H1 (cell line): ENCODE results near the gene WDR27. TPM values are rescaled to one million over a fixed set of nuclear protein-coding genes. Genes with fewer than 3 reads are reported as not detected.

Source experiments
- CTCF ChIA-PET: fragments of 300-600 bp; sonication (Branson Sonifier 250); formaldehyde crosslinking; loops from one replicate; lab custom pipeline; 2021; ENCODE audit not compliant: partially characterized antibody; lab: Charles Lee
- POLR2A ChIA-PET: fragments of 300-600 bp; sonication (Branson Sonifier 250); formaldehyde crosslinking; loops from one replicate; lab custom pipeline; 2021; ENCODE audit warnings: inconsistent platforms; ENCODE audit not compliant: partially characterized antibody; lab: Charles Lee
- DNase-seq, 2 experiments: peaks; one replicate each; pipeline versions ENCODE4 v3.0.0 to v3.0.0-alpha.2; 2010 to 2022; ENCODE audit warnings: low spot score in 2 of 2, low read depth in 1 of 2, mixed read lengths in 1 of 2
- FAIRE-seq: peaks from 2 replicates; lab custom pipeline; 2011; peaks lifted over from hg19 to GRCh38; lab: Jason Lieb, UNC
- H2AFZ ChIP-seq: 2 replicates; pipeline ENCODE4 v1.8.1; 2012; ENCODE audit warnings: low read length, inconsistent platforms
- H2AK5ac ChIP-seq: 2 replicates; pipeline ENCODE4 v1.6.1; 2013; ENCODE audit warnings: low read depth, low read length
- H2BK120ac ChIP-seq: replicated peaks from 2 replicates; pipeline ENCODE3; 2013; ENCODE audit warnings: low read depth, low read length, inconsistent platforms
- H2BK12ac ChIP-seq: 2 replicates; pipeline ENCODE4 v1.6.1; 2013; ENCODE audit warnings: low read depth, low read length
- H2BK15ac ChIP-seq: 2 replicates; pipeline ENCODE4 v1.6.1; 2013; ENCODE audit warnings: low read length
- H2BK20ac ChIP-seq: 2 replicates; pipeline ENCODE4 v1.6.1; 2013; ENCODE audit warnings: low read length
- H2BK5ac ChIP-seq: 2 replicates; pipeline ENCODE4 v1.6.1; 2013; ENCODE audit warnings: low read depth, low read length
- H3K14ac ChIP-seq: 2 replicates; pipeline ENCODE4 v1.6.1; 2013; ENCODE audit warnings: inconsistent platforms; ENCODE audit not compliant: insufficient read length
- H3K18ac ChIP-seq: 2 replicates; pipeline ENCODE4 v1.6.1; 2013; ENCODE audit warnings: low read length; ENCODE audit errors: extremely low read depth
- H3K23ac ChIP-seq: 2 replicates; pipeline ENCODE4 v1.6.1; 2013; ENCODE audit warnings: inconsistent platforms; ENCODE audit not compliant: insufficient read length
- H3K23me2 ChIP-seq: 2 replicates; pipeline ENCODE4 v1.6.1; 2013; ENCODE audit warnings: low read depth, low read length
- H3K27ac ChIP-seq: 2 replicates; pipeline ENCODE4 v1.6.1; 2011; ENCODE audit warnings: low read depth, low read length, inconsistent platforms
- H3K27me3 ChIP-seq, 4 experiments: replicated peaks in 1 of 4; 1 replicate in 1 of 4; 2 replicates in 3 of 4; pipeline versions ENCODE4 v1.6.1 to v1.8.1; 2011 to 2013; ENCODE audit warnings: low read length in 3 of 4, mild to moderate bottlenecking in 3 of 4, inconsistent platforms in 2 of 4, mixed read lengths in 2 of 4, moderate library complexity in 1 of 4; ENCODE audit not compliant: control insufficient read depth in 3 of 4, insufficient read depth in 3 of 4; ENCODE audit errors: extremely low read depth in 1 of 4
- H3K36me3 ChIP-seq, 4 experiments: 2 replicates each; pipeline versions ENCODE4 v1.6.1 to v1.8.1; 2011 to 2013; ENCODE audit warnings: mild to moderate bottlenecking in 4 of 4, low read length in 3 of 4, moderate library complexity in 2 of 4, control low read depth in 1 of 4, inconsistent platforms in 1 of 4; ENCODE audit not compliant: insufficient read depth in 4 of 4, control insufficient read depth in 2 of 4
- H3K4ac ChIP-seq: replicated peaks from 2 replicates; pipeline ENCODE3; 2013; ENCODE audit warnings: low read length, low read depth, mixed read lengths, inconsistent platforms; ENCODE audit not compliant: insufficient read length
- H3K4me1 ChIP-seq, 4 experiments: replicated peaks in 1 of 4; 1 replicate in 1 of 4; 2 replicates in 3 of 4; pipeline versions ENCODE4 v1.6.1 to v1.8.1; 2011 to 2013; ENCODE audit warnings: low read length in 3 of 4, inconsistent platforms in 2 of 4, mixed read lengths in 1 of 4; ENCODE audit not compliant: insufficient read depth in 4 of 4, control insufficient read depth in 3 of 4
- H3K4me2 ChIP-seq, 2 experiments: 2 replicates each; pipeline versions ENCODE4 v1.6.1 to v1.8.1; 2011 to 2013; ENCODE audit warnings: low read depth in 2 of 2, low read length in 2 of 2, control low read depth in 1 of 2, inconsistent platforms in 1 of 2, mild to moderate bottlenecking in 1 of 2; ENCODE audit not compliant: insufficient read depth in 1 of 2
- H3K4me3 ChIP-seq, 4 experiments: fragments of 200-600, 300-600 bp in 1 of 4; sonication (generic), shearing (Covaris generic), sonication (Bioruptor Twin) in 1 of 4; 2 replicates each; pipeline versions ENCODE4 v1.5.1 to v1.8.1; 2011 to 2016; ENCODE audit warnings: low read length in 4 of 4, low read depth in 3 of 4, control low read depth in 2 of 4, inconsistent platforms in 2 of 4, mild to moderate bottlenecking in 2 of 4, mixed read lengths in 1 of 4, moderate library complexity in 1 of 4; ENCODE audit not compliant: insufficient read depth in 2 of 4; ENCODE audit errors: extremely low read depth in 1 of 4
- H3K56ac ChIP-seq: replicated peaks from 2 replicates; pipeline ENCODE3; 2013; ENCODE audit warnings: low read depth, mild to moderate bottlenecking, mixed read lengths, low read length, inconsistent platforms; ENCODE audit not compliant: insufficient read length
- H3K79me1 ChIP-seq: 2 replicates; pipeline ENCODE4 v1.6.1; 2013; ENCODE audit warnings: low read depth, low read length, control low read depth
- H3K79me2 ChIP-seq, 2 experiments: 2 replicates each; pipeline versions ENCODE4 v1.6.1 to v1.8.1; 2012 to 2013; ENCODE audit warnings: low read length in 2 of 2, mild to moderate bottlenecking in 2 of 2, inconsistent platforms in 1 of 2; ENCODE audit not compliant: insufficient read depth in 2 of 2, control insufficient read depth in 1 of 2
- H3K9ac ChIP-seq, 4 experiments: replicated peaks in 1 of 4; 1 replicate in 1 of 4; 2 replicates in 3 of 4; pipeline versions ENCODE4 v1.6.1 to v1.8.1; 2011 to 2013; ENCODE audit warnings: low read depth in 3 of 4, low read length in 3 of 4, control low read depth in 2 of 4, mild to moderate bottlenecking in 2 of 4, moderate library complexity in 2 of 4, inconsistent platforms in 1 of 4; ENCODE audit errors: extremely low read depth in 1 of 4
- H3K9me3 ChIP-seq, 2 experiments: 2 replicates each; pipeline versions ENCODE4 v1.6.1 to v1.8.1; 2012 to 2013; ENCODE audit warnings: mild to moderate bottlenecking in 2 of 2, moderate library complexity in 2 of 2, control low read depth in 1 of 2, inconsistent platforms in 1 of 2, low read depth in 1 of 2, low read length in 1 of 2, mixed read lengths in 1 of 2; ENCODE audit not compliant: insufficient read depth in 2 of 2
- H4K20me1 ChIP-seq, 2 experiments: replicated peaks in 1 of 2; 2 replicates each; pipeline versions ENCODE3 to v1.8.1; 2011 to 2013; ENCODE audit warnings: inconsistent platforms in 2 of 2, low read length in 2 of 2, mild to moderate bottlenecking in 1 of 2; ENCODE audit not compliant: insufficient read depth in 2 of 2, control insufficient read depth in 1 of 2
- H4K5ac ChIP-seq: 2 replicates; pipeline ENCODE4 v1.6.1; 2013; ENCODE audit warnings: low read length, low read depth, mixed read lengths, inconsistent platforms; ENCODE audit not compliant: insufficient read length
- H4K8ac ChIP-seq: 2 replicates; pipeline ENCODE4 v1.8.0; 2013; ENCODE audit warnings: mild to moderate bottlenecking, moderate library complexity, low read length, inconsistent platforms; ENCODE audit not compliant: insufficient read depth; ENCODE audit errors: extremely low read depth
- H4K91ac ChIP-seq: replicated peaks from 2 replicates; pipeline ENCODE3; 2013; ENCODE audit warnings: low read length, mixed read lengths, inconsistent platforms; ENCODE audit not compliant: insufficient read length
- CHD2 ChIP-seq: IDR thresholded peaks from 2 replicates; pipeline ENCODE4 v1.6.1; 2012; ENCODE audit warnings: low read length, improper control_type of control experiment
- JUN ChIP-seq: IDR thresholded peaks from 2 replicates; pipeline ENCODE4 v1.6.1; 2011; ENCODE audit warnings: low read depth, mild to moderate bottlenecking, improper control_type of control experiment, low read length
- KDM5A ChIP-seq: fragments of 200-600 bp; IDR thresholded peaks from 2 replicates; pipeline ENCODE4 v1.7.1; 2012; ENCODE audit warnings: mild to moderate bottlenecking, low read length, inconsistent platforms, mixed read lengths
- MAFK ChIP-seq: IDR thresholded peaks from 2 replicates; pipeline ENCODE4 v1.6.1; 2012; ENCODE audit warnings: low read depth, mild to moderate bottlenecking, improper control_type of control experiment, low read length
- RFX5 ChIP-seq: IDR thresholded peaks from 2 replicates; pipeline ENCODE4 v1.6.1; 2011; ENCODE audit warnings: low read depth, low read length, improper control_type of control experiment, borderline replicate concordance
- SIRT6 ChIP-seq: IDR thresholded peaks from one replicate; pipeline ENCODE4 v1.7.1; 2012; ENCODE audit warnings: low read length, inconsistent platforms
- SRF ChIP-seq: IDR thresholded peaks from 2 replicates; pipeline ENCODE4 v1.6.1; 2011; ENCODE audit warnings: mild to moderate bottlenecking, low read depth, low read length, moderate library complexity
- SUZ12 ChIP-seq: fragments of 200-600 bp; sonication (generic); IDR thresholded peaks from 2 replicates; pipeline ENCODE4 v1.6.1; 2012; ENCODE audit warnings: mild to moderate bottlenecking, inconsistent platforms, low read length, moderate library complexity, mixed read lengths
- WGBS, 2 experiments: shearing (Covaris generic) in 1 of 2; methylation state at CpG; one replicate each; pipeline versions ENCODE4 v1.1.6 to v1.1.7; 2013 to 2015; ENCODE audit warnings: low lambda C conversion rate in 2 of 2, mixed read lengths in 2 of 2, inconsistent platforms in 1 of 2, low coverage in 1 of 2, missing lambda C conversion rate in 1 of 2; ENCODE audit not compliant: insufficient replicate concordance in 2 of 2, insufficient coverage in 1 of 2, insufficient read length in 1 of 2; ENCODE audit errors: extremely low coverage in 1 of 2, missing lambda C conversion rate in 1 of 2; 5-methylcytosine and 5-hydroxymethylcytosine counted together
- polyA plus RNA-seq, 7 experiments: library from polyadenylated mRNA; depleted of rRNA in 3 of 7; stranded (reverse) in 5 of 7; unstranded in 2 of 7; fragments of >200 nt in 5 of 7; fragments of 200-250 nt in 2 of 7; gene quantifications; 1 replicate in 5 of 7; 2 replicates in 1 of 7; 4 replicates in 1 of 7; pipeline versions ENCODE4 v1.2.1 to v1.2.3, GENCODE V29; 2011 to 2013; ENCODE audit warnings: missing spikeins in 2 of 7, mixed read lengths in 2 of 7
- total RNA-seq: library from RNA; stranded (reverse); fragmentation: NEBNext Ultra II Directional; extraction: Animal tissue kit (Norgen Biotek cat#: 25700); gene quantifications from 2 replicates; pipeline ENCODE4 v1.2.1, GENCODE V29; 2021

Gene WDR27
- total and polyA plus RNA-seq, 2 of the 8 experiments (the other 6 are each of a cell fraction or from before 2014, with no cell fraction given): 53.6 to 68.6 TPM

DNA sequence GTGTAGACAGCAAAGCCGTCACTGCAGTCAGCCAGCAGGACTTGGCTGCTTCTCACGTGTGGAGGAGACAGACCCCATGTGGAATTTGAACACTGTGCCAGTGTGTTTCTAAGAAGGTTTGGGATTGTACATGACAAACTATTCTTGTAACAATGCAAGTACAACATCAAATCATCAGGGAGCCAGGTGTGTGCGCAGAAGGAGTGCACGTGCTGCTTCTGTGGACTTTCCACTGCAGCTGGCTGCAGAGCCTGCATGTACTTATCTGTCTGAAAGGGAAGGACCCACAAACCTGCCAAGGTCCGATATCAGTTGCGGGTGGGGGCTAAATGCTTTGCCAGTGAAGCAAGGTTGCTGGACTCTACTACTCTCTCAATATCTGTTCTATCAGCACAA, 211.6 kb downstream of the WDR27 start:
- ChIA-PET POLR2A (no interaction called here), CTCF (interaction anchor here (1.4 kb wide), 1 partner anchor 158 kb away, joined by 5 read pairs; no protein-coding TSS in a partner anchor)
- H4K5ac ChIP-seq: no peak overlapping the region
- no peak overlapping the region for H3K9ac ChIP-seq
- H2BK120ac ChIP-seq: no peak overlapping the region
- no peak overlapping the region for H3K14ac ChIP-seq
- no peak overlapping the region for H4K91ac ChIP-seq
- no peaks in the 10 kb centered on the region; a peak in 1 of 8 replicates for H3K36me3 ChIP-seq
- H4K20me1 ChIP-seq: no peaks in the 10 kb centered on the region
- no peak overlapping the region for H3K56ac ChIP-seq
- FAIRE-seq (no peak), DNase-seq (no peak)
- no peak overlapping the region for H2BK5ac ChIP-seq
- H3K79me1 ChIP-seq: no peaks in the 10 kb centered on the region; the same call in 1 of the 2 replicates
- H3K4me2 ChIP-seq: no peak overlapping the region
- no peak overlapping the region for H2AFZ ChIP-seq
- no peak overlapping the region; the same call in 1 of the 2 replicates for H2BK12ac ChIP-seq
- H3K9me3 ChIP-seq: no peaks in the 10 kb centered on the region
- H2BK20ac ChIP-seq: no peak overlapping the region
- H3K23ac ChIP-seq: no peak overlapping the region
- H2AK5ac ChIP-seq: no peak overlapping the region
- H3K4ac ChIP-seq: no peak overlapping the region
- no peak overlapping the region for H3K27ac ChIP-seq
- no peaks in the 10 kb centered on the region for H3K23me2 ChIP-seq
- H4K8ac ChIP-seq: no peak overlapping the region
- H2BK15ac ChIP-seq: no peak overlapping the region
- no peaks in the 10 kb centered on the region for H3K27me3 ChIP-seq
- no peak overlapping the region for H3K4me3 ChIP-seq
- 93% methylated on average over 6 of the region's 6 CpGs; no CpG with 5 or more reads in 1 of the 2 experiments for WGBS, 2 experiments
- H3K18ac ChIP-seq: no peak overlapping the region
- TF ChIP-seq SUZ12 (no peak), JUN (no peak), KDM5A (no peak), MAFK (no peak), CHD2 (no peak), RFX5 (no peak), SRF (no peak), SIRT6 (no peak)
- H3K79me2 ChIP-seq: no peaks in the 10 kb centered on the region
- no peaks in the 10 kb centered on the region for H3K4me1 ChIP-seq
